ENCODE data around the gene PGBD1. TPM values are rescaled to one million over a fixed set of nuclear protein-coding genes. Genes with fewer than 3 reads are reported as not detected.

PGBD1 gene
- total RNA-seq, 1 donor from 2014 or later = 7.9 TPM

GRCh38 chr6:28239636-28240035 lies 41.7 kb upstream of the PGBD1 start:
- no peaks in the 10 kb centered on the region for H3K9me3 Mint-ChIP-seq (ENCODE audit: unreplicated experiment)
- Histone ChIP-seq H3K4me3 (ENCODE audit: insufficient read depth, low read depth, low read length) (no peak overlapping the region), H3K27ac (ENCODE audit: low read depth, low read length) (no peak overlapping the region), H3K27me3 (ENCODE audit: insufficient read depth, low read length) (no peaks in the 10 kb centered on the region), H3K4me1 (ENCODE audit: insufficient read depth, low read length) (no peaks in the 10 kb centered on the region), H3K9me3 (ENCODE audit: insufficient read depth, low read depth, low read length) (no peaks in the 10 kb centered on the region), H3K4me2 (ENCODE audit: low read length) (no peak overlapping the region), H2AFZ (ENCODE audit: low read depth, low read length) (no peak overlapping the region), H3K79me2 (ENCODE audit: insufficient read depth, low read length) (no peaks in the 10 kb centered on the region), H3K36me3 (ENCODE audit: insufficient read depth, low read length) (peaks cover 9% of the 10 kb centered on the region), H4K20me1 (ENCODE audit: insufficient read depth, low read length) (no peaks in the 10 kb centered on the region), H3K9ac (ENCODE audit: low read length) (no peak overlapping the region)
- DNase-seq (ENCODE audit: low read depth) (no peak), FAIRE-seq (no peak)
- H3K36me3 Mint-ChIP-seq (ENCODE audit: low read depth, unreplicated experiment) = peaks cover 15% of the 10 kb centered on the region
- no peaks in the 10 kb centered on the region for H3K27me3 Mint-ChIP-seq (ENCODE audit: low read depth, unreplicated experiment)
- H3K4me3 Mint-ChIP-seq (ENCODE audit: unreplicated experiment) = no peak overlapping the region
- no peak for TF ChIP-seq EZH2 (IDR thresholded peaks at IDR 0.05; ENCODE audit: insufficient read depth, low read length)
- no peak for TF ChIP-seq CTCF (IDR thresholded peaks at IDR 0.05; ENCODE audit: insufficient read depth, low read depth, low read length)
- no peaks in the 10 kb centered on the region for H3K4me1 Mint-ChIP-seq (ENCODE audit: low read depth, unreplicated experiment)
- no peak overlapping the region for H3K27ac Mint-ChIP-seq (ENCODE audit: unreplicated experiment)

- Histone ChIP-seq H4K20me1 (ENCODE audit: insufficient read depth, low read length) (no peaks in the 10 kb centered on the region), H3K4me3 (ENCODE audit: insufficient read depth, low read depth, low read length) (no peak overlapping the region), H3K4me1 (ENCODE audit: insufficient read depth, low read length) (no peaks in the 10 kb centered on the region), H3K36me3 (ENCODE audit: insufficient read depth, low read length) (peaks cover 14% of the 10 kb centered on the region), H3K4me2 (ENCODE audit: low read length) (no peak overlapping the region), H3K9ac (ENCODE audit: low read length) (no peak overlapping the region), H2AFZ (ENCODE audit: low read depth, low read length) (no peak overlapping the region), H3K9me3 (ENCODE audit: insufficient read depth, low read depth, low read length) (no peaks in the 10 kb centered on the region), H3K79me2 (ENCODE audit: insufficient read depth, low read length) (no peaks in the 10 kb centered on the region), H3K27me3 (ENCODE audit: insufficient read depth, low read length) (no peaks in the 10 kb centered on the region), H3K27ac (ENCODE audit: low read depth, low read length) (no peak overlapping the region)
- FAIRE-seq (no peak), DNase-seq (ENCODE audit: low read depth) (no peak)
- no peak for TF ChIP-seq EZH2 (IDR thresholded peaks at IDR 0.05; ENCODE audit: insufficient read depth, low read length)
- TF ChIP-seq CTCF (IDR thresholded peaks at IDR 0.05; ENCODE audit: insufficient read depth, low read depth, low read length) = no peak
- Mint-ChIP-seq H3K27me3 (ENCODE audit: low read depth, unreplicated experiment) (no peaks in the 10 kb centered on the region), H3K4me1 (ENCODE audit: low read depth, unreplicated experiment) (no peaks in the 10 kb centered on the region), H3K36me3 (ENCODE audit: low read depth, unreplicated experiment) (peaks cover 18% of the 10 kb centered on the region), H3K9me3 (ENCODE audit: unreplicated experiment) (no peaks in the 10 kb centered on the region), H3K27ac (ENCODE audit: unreplicated experiment) (no peak overlapping the region), H3K4me3 (ENCODE audit: unreplicated experiment) (no peak overlapping the region)
Observed at GRCh38 chr6:28240471-28240870, 40.9 kb upstream of the PGBD1 start.

GRCh38 chr6:28243946-28244345 lies 37.4 kb upstream of the PGBD1 start:
- H3K27ac Mint-ChIP-seq (ENCODE audit: unreplicated experiment) = no peak overlapping the region
- H3K27me3 Mint-ChIP-seq (ENCODE audit: low read depth, unreplicated experiment) = no peaks in the 10 kb centered on the region
- H3K9me3 Mint-ChIP-seq (ENCODE audit: unreplicated experiment) = no peaks in the 10 kb centered on the region
- no peaks in the 10 kb centered on the region for H3K9me3 ChIP-seq (ENCODE audit: insufficient read depth, low read depth, low read length)
- no peak overlapping the region for H3K4me3 Mint-ChIP-seq (ENCODE audit: unreplicated experiment)
- DNase-seq (ENCODE audit: low read depth) (no peak), FAIRE-seq (no peak)
- no peaks in the 10 kb centered on the region for H3K4me1 ChIP-seq (ENCODE audit: insufficient read depth, low read length)
- peaks cover 20% of the 10 kb centered on the region for H3K36me3 Mint-ChIP-seq (ENCODE audit: low read depth, unreplicated experiment)
- H3K27ac ChIP-seq (ENCODE audit: low read depth, low read length) = no peak overlapping the region
- no peaks in the 10 kb centered on the region for H3K27me3 ChIP-seq (ENCODE audit: insufficient read depth, low read length)
- no peak overlapping the region for H3K4me2 ChIP-seq (ENCODE audit: low read length)
- no peak overlapping the region for H3K9ac ChIP-seq (ENCODE audit: low read length)
- TF ChIP-seq EZH2 (IDR thresholded peaks at IDR 0.05; ENCODE audit: insufficient read depth, low read length) = no peak
- no peak for TF ChIP-seq CTCF (IDR thresholded peaks at IDR 0.05; ENCODE audit: insufficient read depth, low read depth, low read length)
- H3K4me3 ChIP-seq (ENCODE audit: insufficient read depth, low read depth, low read length) = no peak overlapping the region
- no peaks in the 10 kb centered on the region for H4K20me1 ChIP-seq (ENCODE audit: insufficient read depth, low read length)
- H3K79me2 ChIP-seq (ENCODE audit: insufficient read depth, low read length) = no peaks in the 10 kb centered on the region
- H3K36me3 ChIP-seq (ENCODE audit: insufficient read depth, low read length) = peaks cover 16% of the 10 kb centered on the region
- no peaks in the 10 kb centered on the region for H3K4me1 Mint-ChIP-seq (ENCODE audit: low read depth, unreplicated experiment)
- H2AFZ ChIP-seq (ENCODE audit: low read depth, low read length) = no peak overlapping the region
